ENCODE data around the gene ATL2. TPM values are rescaled to one million over a fixed set of nuclear protein-coding genes. Genes with fewer than 3 reads are reported as not detected.

The ATL2 gene
- total and polyA plus RNA-seq, 2 donors (not counting 3 experiments of a cell fraction or from before 2014, with no cell fraction given): 23.9 to 45.5 TPM

DNA sequence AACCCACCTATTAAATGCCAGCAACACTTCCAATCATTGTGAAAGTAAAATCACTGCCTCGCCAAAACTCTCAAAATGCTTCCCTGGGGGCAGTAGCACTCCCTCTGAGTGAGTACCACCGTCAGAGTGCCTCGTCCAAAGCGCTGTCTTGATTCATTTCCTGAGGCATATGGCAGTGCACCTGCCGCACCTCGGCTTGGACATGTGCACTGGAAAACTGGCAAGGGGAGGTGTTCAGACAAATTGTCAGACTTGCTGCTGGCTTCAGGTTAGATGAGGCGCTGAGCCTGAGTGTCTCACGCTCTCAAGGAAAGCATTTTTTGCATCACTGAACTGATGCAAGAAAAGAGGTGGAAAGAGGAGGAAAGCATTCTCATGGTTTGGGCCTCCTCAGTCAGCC, 132.8 kb downstream of the ATL2 start:
- no peak for DNase-seq (ENCODE audit: low read depth, low spot score)
- no peak overlapping the region for H2AFZ ChIP-seq (ENCODE audit: low read depth, low read length)
- H3K4me2 ChIP-seq (ENCODE audit: insufficient read depth, low read length): no peak overlapping the region
- no peak for FAIRE-seq
- BruUV-seq (replicated peaks): no TSS peak
- ChIA-PET CTCF (interaction anchor here (1.9 kb wide), 1 partner anchor 128 kb away, joined by 4 read pairs; no protein-coding TSS in a partner anchor), POLR2A (no interaction called here)
- no peak overlapping the region for H3K27ac ChIP-seq (ENCODE audit: insufficient read depth, low read depth, low read length)
- H3K9ac ChIP-seq (replicated peaks; ENCODE audit: extremely low read depth, insufficient read depth, low read length): no peak overlapping the region
- dilution Hi-C loops (cut with MboI; ENCODE audit: extremely low pct_ligation_motif_present, low sequenced_read_pairs): no loop called here
- intact Hi-C loops (cut with micrococcal nuclease): no loop called here
- TF ChIP-seq EZH2 (IDR thresholded peaks at IDR 0.05; ENCODE audit: borderline replicate concordance, low read depth, low read length, severe bottlenecking): no peak
- TF ChIP-seq, protein P1, sequence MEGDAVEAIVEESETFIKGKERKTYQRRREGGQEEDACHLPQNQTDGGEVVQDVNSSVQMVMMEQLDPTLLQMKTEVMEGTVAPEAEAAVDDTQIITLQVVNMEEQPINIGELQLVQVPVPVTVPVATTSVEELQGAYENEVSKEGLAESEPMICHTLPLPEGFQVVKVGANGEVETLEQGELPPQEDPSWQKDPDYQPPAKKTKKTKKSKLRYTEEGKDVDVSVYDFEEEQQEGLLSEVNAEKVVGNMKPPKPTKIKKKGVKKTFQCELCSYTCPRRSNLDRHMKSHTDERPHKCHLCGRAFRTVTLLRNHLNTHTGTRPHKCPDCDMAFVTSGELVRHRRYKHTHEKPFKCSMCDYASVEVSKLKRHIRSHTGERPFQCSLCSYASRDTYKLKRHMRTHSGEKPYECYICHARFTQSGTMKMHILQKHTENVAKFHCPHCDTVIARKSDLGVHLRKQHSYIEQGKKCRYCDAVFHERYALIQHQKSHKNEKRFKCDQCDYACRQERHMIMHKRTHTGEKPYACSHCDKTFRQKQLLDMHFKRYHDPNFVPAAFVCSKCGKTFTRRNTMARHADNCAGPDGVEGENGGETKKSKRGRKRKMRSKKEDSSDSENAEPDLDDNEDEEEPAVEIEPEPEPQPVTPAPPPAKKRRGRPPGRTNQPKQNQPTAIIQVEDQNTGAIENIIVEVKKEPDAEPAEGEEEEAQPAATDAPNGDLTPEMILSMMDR (IDR thresholded peaks at IDR 0.05; ENCODE audit: extremely low read depth in 1 of 2, insufficient read depth in 1 of 2, low read depth in 1 of 2, low read length in 2 of 2): no peak
- no peak for TF ChIP-seq MYC (IDR thresholded peaks at IDR 0.05; ENCODE audit: low read depth, low read length)
- TF ChIP-seq POLR2A (IDR thresholded peaks at IDR 0.05; ENCODE audit: low read depth, low read length): no peak
- TF ChIP-seq, protein P2, sequence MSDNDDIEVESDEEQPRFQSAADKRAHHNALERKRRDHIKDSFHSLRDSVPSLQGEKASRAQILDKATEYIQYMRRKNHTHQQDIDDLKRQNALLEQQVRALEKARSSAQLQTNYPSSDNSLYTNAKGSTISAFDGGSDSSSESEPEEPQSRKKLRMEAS (IDR thresholded peaks at IDR 0.05; ENCODE audit: insufficient read depth, insufficient read length): no peak
- no peak for TF ChIP-seq POLR2AphosphoS5 (IDR thresholded peaks at IDR 0.05; ENCODE audit: insufficient read depth, low read depth, low read length)
- no peak for TF ChIP-seq GATA2 (IDR thresholded peaks at IDR 0.05; ENCODE audit: insufficient read depth, insufficient read length, low read depth, low read length)
- no peak for TF ChIP-seq JUN (IDR thresholded peaks at IDR 0.05; ENCODE audit: borderline replicate concordance, insufficient read depth, insufficient read length, low read depth)
- TF ChIP-seq FOS (IDR thresholded peaks at IDR 0.05; ENCODE audit: borderline replicate concordance, insufficient read depth, low read length): no peak
- H3K79me2 ChIP-seq (ENCODE audit: control insufficient read depth, insufficient read depth, low read length): no peaks in the 10 kb centered on the region
- H3K36me3 ChIP-seq (ENCODE audit: control insufficient read depth in 2 of 2, extremely low read depth in 1 of 2, insufficient read depth in 2 of 2, low read length in 2 of 2): no peaks in the 10 kb centered on the region
- no peaks in the 10 kb centered on the region for H3K4me1 ChIP-seq (ENCODE audit: control insufficient read depth, extremely low read depth, insufficient read depth, low read length)
- no peaks in the 10 kb centered on the region for H3K27me3 ChIP-seq (ENCODE audit: control insufficient read depth in 2 of 2, insufficient read depth in 2 of 2, low read length in 2 of 2)
- no peaks in the 10 kb centered on the region for H3K9me3 ChIP-seq (replicated peaks; ENCODE audit: control insufficient read depth, insufficient read depth, low read length)
- H3K9me1 ChIP-seq (replicated peaks; ENCODE audit: control insufficient read depth, extremely low read depth, insufficient read depth, low read length): no peaks in the 10 kb centered on the region
- H3K4me3 ChIP-seq (replicated peaks in 1 of 3; ENCODE audit: insufficient read depth in 1 of 3, low read depth in 1 of 3, low read length in 3 of 3): no peak overlapping the region
- H4K20me1 ChIP-seq (replicated peaks; ENCODE audit: control insufficient read depth, extremely low read depth, insufficient read depth, low read length): no peaks in the 10 kb centered on the region

Other genes starting within 250 kb of the ATL2 start
- gene HNRNPLL, start 225.7 kb upstream of the ATL2 start, total RNA-seq: 56.2 and 61.1 TPM in 2 replicates
- 15.1 and 19.8 TPM in 2 replicates for gene HNRNPLL, start 225.7 kb upstream of the ATL2 start, polyA plus RNA-seq